NOMO-1 (cell line): Measurements from ENCODE around the gene ETS2.
"Not testable (repeated sequence)": the region's sequence is repeated elsewhere in the genome, so short reads cannot be mapped to it uniquely, and the experiment has no call there.

Experiments used
- DNase-seq, 2 experiments: peaks; one replicate each; lab custom pipeline; 2025; ENCODE audit not compliant: unreplicated experiment in 2 of 2; lab: John Stamatoyannopoulos, UW

Gene ETS2

GRCh38 chr21:38816400-38816977 lies 10.8 kb downstream of the ETS2 start:
- no peak for DNase-seq

DNA sequence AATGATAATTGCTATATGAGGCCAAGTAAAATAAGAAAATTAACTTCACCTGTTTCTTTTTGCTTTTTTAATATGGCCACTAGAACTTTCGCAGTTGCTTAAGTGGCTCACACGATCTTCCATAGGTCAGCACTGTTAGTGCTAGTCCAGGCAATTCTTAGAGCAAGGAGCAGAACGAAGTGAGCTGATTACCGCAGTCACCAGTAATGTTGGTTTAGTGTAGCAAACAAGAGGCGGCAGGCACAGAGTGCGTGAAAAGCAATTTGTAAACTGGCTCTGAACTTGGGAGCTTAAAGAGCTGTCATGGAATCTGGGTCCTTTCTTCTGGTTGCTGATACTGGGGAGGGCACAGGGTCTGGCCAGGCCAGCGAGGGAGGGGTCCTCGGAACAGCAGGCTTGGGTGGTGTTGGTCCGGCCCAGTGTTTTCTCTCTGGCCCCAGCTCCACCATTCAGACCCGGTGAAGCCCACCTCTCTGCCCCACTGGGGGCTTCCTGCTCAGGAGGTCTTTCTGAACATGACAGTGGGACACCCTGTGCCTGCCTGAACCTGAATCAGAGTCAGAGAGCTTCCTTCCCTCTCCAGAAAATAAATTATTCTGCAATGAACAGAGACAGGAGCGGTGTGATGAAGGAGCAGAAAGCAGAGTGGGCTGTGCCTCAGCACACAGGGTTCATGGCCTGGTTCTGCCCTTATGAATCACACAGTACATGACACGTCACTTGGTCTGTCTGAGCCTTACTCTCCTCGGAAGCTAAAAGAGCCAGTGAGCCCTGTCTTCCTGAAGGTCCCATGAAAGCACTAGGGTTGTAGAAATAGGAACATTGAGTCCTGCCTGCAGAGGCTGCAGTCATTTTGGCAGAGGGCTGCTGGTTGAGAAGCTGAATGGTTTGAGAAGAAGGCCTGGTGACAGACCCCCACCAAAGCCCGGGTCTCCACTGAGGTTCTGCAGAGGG lies 11.9 kb downstream of the ETS2 start:
- DNase-seq: no peak

DNA sequence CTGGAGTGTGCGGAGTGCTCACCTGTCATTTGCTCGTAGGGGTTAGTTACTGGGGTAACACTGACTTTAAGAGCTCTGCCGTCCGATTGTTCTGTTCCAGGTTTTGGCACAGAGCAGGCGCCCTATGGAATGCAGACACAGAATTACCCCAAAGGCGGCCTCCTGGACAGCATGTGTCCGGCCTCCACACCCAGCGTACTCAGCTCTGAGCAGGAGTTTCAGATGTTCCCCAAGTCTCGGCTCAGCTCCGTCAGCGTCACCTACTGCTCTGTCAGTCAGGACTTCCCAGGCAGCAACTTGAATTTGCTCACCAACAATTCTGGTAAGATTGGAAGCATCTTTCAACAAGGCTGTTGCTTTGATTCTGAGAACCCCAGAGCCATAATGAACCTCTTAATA lies 12.6 kb downstream of the ETS2 start:
- no peak for DNase-seq

DNA sequence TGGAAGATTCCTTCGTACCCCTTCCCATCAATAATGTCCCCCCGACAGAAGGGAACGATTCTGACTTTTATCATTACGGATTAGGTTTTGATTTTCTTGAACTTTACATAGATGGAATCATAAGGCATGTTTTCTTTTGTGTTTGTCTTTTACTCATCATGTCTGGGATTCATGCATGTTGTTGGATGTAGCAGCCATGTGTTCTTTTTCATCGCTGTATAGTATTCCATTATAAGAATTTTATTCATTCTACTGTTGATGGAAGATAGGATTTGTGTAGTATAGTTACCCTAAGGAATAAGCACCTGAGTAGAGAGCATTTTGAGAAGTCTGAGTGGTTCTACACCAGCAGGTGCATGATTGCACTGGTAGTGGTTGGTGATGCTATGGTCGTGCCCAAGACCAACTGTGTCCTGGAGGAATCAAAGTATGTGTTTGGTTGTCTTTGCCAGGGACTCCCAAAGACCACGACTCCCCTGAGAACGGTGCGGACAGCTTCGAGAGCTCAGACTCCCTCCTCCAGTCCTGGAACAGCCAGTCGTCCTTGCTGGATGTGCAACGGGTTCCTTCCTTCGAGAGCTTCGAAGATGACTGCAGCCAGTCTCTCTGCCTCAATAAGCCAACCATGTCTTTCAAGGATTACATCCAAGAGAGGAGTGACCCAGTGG lies 13.5 kb downstream of the ETS2 start:
- no peak for DNase-seq

GRCh38 chr21:38819719-38820159 lies 14.0 kb downstream of the ETS2 start:
- DNase-seq: no peak

- no peak for DNase-seq
These were observed 14.9 kb downstream of the ETS2 start for GRCh38 chr21:38820471-38821239.

- no peak for DNase-seq
These were observed 15.5 kb downstream of the ETS2 start for GRCh38 chr21:38821248-38821647.

- DNase-seq: no peak
These were observed 16.4 kb downstream of the ETS2 start for GRCh38 chr21:38821959-38822682.

DNA sequence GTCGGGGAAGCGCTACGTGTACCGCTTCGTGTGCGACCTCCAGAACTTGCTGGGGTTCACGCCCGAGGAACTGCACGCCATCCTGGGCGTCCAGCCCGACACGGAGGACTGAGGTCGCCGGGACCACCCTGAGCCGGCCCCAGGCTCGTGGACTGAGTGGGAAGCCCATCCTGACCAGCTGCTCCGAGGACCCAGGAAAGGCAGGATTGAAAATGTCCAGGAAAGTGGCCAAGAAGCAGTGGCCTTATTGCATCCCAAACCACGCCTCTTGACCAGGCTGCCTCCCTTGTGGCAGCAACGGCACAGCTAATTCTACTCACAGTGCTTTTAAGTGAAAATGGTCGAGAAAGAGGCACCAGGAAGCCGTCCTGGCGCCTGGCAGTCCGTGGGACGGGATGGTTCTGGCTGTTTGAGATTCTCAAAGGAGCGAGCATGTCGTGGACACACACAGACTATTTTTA lies 17.1 kb downstream of the ETS2 start:
- DNase-seq: no peak

- DNase-seq: no peak
These were observed 18.0 kb downstream of the ETS2 start for GRCh38 chr21:38823737-38824123.

DNA sequence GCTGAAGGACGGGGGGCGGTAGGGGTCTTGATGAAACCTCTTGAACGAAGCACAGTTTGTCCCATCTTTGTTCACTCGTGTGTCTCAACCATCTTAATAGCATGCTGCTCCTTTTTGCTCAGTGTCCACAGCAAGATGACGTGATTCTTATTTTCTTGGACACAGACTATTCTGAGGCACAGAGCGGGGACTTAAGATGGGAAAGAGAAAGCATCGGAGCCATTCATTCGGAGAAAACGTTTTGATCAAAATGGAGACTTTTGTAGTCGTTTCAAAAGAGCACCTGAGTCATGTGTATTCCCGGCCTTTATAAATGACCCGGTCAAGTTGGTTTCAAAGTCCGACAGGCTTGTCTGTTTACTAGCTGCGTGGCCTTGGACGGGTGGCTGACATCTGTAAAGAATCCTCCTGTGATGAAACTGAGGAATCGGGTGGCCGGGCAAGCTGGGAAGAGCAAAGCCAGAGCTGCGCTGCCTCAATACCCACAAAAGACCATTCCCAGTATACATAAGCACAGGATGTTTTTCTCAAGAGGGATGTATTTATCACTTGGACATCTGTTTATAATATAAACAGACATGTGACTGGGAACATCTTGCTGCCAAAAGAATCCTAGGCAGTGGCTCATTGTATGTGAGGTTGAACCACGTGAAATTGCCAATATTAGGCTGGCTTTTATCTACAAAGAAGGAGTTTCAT lies 18.5 kb downstream of the ETS2 start:
- no peak for DNase-seq

GRCh38 chr21:38825269-38825668 lies 19.5 kb downstream of the ETS2 start:
- DNase-seq: no peak

DNA sequence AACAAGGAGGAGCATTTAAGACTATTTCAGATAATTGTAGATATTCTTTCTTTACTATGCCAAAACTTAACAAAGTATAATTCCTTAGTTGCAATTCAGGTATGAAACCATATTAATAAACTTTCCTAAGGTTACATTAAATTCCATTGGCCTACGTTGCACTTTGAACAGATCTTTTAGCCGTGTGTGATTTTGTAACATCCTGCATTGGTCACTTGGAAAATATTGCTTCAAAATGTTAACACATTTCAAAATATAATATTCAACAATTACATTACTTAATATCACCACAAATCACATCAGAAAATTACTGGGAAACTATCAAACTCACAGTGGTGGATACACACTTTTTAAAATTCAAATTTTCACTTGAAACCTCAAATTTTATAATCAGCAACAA lies 20.2 kb downstream of the ETS2 start:
- peak in 1 of 2 experiments; percentile 26 for DNase-seq

- DNase-seq: not testable (repeated sequence)
These were observed 22.4 kb downstream of the ETS2 start for GRCh38 chr21:38828111-38828510.

DNA sequence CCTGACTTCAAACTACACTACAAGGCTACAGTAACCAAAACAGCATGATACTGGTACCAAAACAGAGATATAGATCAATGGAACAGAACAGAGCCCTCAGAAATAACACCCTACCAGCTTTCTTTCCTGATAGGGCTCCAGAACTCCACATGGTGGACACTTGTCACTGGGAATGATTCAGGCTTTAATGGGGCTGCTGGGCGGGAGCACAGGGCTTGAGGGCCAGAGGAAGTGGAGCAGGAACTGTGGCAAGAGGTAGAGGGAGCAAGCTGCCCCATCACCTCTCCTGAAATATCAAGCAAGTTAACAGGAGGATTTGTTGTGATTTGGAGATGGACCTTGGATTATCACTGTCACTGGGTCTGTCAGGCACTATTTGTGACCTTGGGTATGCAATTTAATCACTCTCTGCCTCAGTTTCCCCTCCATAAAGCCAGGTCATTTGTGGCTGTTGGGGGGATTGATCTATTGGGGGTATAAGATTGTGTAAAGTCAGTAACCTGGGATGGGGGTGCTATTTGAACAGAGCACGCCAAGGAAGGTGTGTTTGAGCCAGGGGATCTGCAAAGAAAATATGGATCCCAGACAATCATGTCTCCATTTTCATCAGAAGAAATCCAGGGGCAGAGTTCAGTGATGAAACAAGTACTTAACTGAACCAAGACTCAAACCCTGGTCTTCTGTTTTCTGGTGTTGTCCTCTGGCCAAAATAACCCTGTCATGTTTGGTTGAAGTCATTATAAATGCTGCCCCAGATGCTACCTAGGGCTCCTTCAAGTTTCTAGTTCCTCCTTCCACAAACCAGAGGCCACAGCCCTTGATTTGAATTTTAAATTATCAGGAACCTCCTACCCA lies 25.2 kb downstream of the ETS2 start:
- DNase-seq: peak in 1 of 2 experiments; percentile 7

GRCh38 chr21:38831526-38832467 lies 26.1 kb downstream of the ETS2 start:
- peak; percentile 92 to 100 for DNase-seq

GRCh38 chr21:38832664-38833063 lies 26.9 kb downstream of the ETS2 start:
- DNase-seq: no peak
